PC-9 (cell line): Measurements from ENCODE around the gene NXN.

Experiments used
- EZH2 ChIP-seq: fragments of 200-600 bp; sonication (generic); IDR thresholded peaks from 2 replicates; pipeline ENCODE4 v1.8.0; 2017; ENCODE audit warnings: antibody characterized with exemption, low read depth
- TF ChIP-seq, protein P1 (sequence below): fragments of 200-600 bp; sonication (generic); conservative IDR thresholded peaks from 2 replicates; pipeline ENCODE4 v1.6.1; 2017; ENCODE audit warnings: mixed run types, antibody characterized with exemption, mild to moderate bottlenecking, moderate library complexity

DNA sequence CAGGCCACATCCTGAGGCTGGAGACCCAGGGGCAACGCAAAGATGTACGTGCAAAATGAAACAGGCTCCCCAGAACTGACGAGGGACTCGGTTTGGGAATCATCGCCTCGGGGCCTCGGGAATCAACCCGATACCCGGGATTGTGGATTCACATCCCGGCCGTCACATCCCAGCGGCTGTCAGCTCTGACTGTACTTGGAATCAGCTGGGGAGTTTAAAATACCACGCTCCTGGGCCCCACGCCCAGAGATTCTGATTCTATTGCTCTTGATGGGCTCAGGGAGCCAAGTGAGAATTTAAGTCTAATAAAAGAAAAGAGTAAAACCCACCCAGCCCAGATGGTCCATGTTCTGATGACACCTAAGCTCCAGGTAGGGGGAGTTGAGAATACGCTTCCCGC lies 155.2 kb downstream of the NXN start:
- TF ChIP-seq, protein P1, sequence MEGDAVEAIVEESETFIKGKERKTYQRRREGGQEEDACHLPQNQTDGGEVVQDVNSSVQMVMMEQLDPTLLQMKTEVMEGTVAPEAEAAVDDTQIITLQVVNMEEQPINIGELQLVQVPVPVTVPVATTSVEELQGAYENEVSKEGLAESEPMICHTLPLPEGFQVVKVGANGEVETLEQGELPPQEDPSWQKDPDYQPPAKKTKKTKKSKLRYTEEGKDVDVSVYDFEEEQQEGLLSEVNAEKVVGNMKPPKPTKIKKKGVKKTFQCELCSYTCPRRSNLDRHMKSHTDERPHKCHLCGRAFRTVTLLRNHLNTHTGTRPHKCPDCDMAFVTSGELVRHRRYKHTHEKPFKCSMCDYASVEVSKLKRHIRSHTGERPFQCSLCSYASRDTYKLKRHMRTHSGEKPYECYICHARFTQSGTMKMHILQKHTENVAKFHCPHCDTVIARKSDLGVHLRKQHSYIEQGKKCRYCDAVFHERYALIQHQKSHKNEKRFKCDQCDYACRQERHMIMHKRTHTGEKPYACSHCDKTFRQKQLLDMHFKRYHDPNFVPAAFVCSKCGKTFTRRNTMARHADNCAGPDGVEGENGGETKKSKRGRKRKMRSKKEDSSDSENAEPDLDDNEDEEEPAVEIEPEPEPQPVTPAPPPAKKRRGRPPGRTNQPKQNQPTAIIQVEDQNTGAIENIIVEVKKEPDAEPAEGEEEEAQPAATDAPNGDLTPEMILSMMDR = no peak
- no peak for TF ChIP-seq EZH2
